Mesendoderm (in vitro differentiated cells): ENCODE results near the gene POC1A.

Experiments used
- DNase-seq: peaks from one replicate; pipeline ENCODE4 v3.0.0; 2013
- H2AK5ac ChIP-seq: 2 replicates; pipeline ENCODE4 v1.6.1; 2013; ENCODE audit warnings: low read length, inconsistent platforms
- H2BK120ac ChIP-seq: 2 replicates; pipeline ENCODE4 v1.6.1; 2013; ENCODE audit warnings: low read depth, mild to moderate bottlenecking, low read length, moderate library complexity, mixed read lengths
- H2BK15ac ChIP-seq: replicated peaks from 2 replicates; pipeline ENCODE4 v1.6.1; 2013; ENCODE audit warnings: low read depth, mild to moderate bottlenecking, moderate library complexity
- H2BK5ac ChIP-seq: 2 replicates; pipeline ENCODE4 v1.6.1; 2013; ENCODE audit warnings: low read length, inconsistent platforms
- H3K18ac ChIP-seq: 2 replicates; pipeline ENCODE4 v1.6.1; 2013; ENCODE audit warnings: mild to moderate bottlenecking, low read length, mixed read lengths
- H3K23ac ChIP-seq: one replicate; pipeline ENCODE4 v1.6.1; 2013; ENCODE audit warnings: low read length
- H3K27ac ChIP-seq: 2 replicates; pipeline ENCODE4 v1.5.1; 2013; ENCODE audit warnings: low read depth, mild to moderate bottlenecking, inconsistent platforms, low read length, moderate library complexity
- H3K27me3 ChIP-seq: 2 replicates; pipeline ENCODE4 v1.6.1; 2013; ENCODE audit warnings: low read length, control low read depth, mild to moderate bottlenecking, inconsistent platforms; ENCODE audit not compliant: insufficient read depth, poor library complexity
- H3K36me3 ChIP-seq: 2 replicates; pipeline ENCODE4 v1.6.1; 2013; ENCODE audit warnings: low read length, inconsistent platforms; ENCODE audit not compliant: control insufficient read depth, insufficient read depth
- H3K4ac ChIP-seq: one replicate; pipeline ENCODE4 v1.6.1; 2013; ENCODE audit warnings: low read depth, mild to moderate bottlenecking, low read length, moderate library complexity
- H3K4me1 ChIP-seq: 2 replicates; pipeline ENCODE4 v1.6.1; 2013; ENCODE audit warnings: low read depth, low read length, inconsistent platforms; ENCODE audit not compliant: control insufficient read depth
- H3K4me2 ChIP-seq: 2 replicates; pipeline ENCODE4 v1.6.1; 2013; ENCODE audit warnings: low read length
- H3K4me3 ChIP-seq: 2 replicates; pipeline ENCODE4 v1.5.1; 2013; ENCODE audit warnings: mild to moderate bottlenecking, low read length
- H3K56ac ChIP-seq: one replicate; pipeline ENCODE4 v1.6.1; 2013; ENCODE audit warnings: low read length
- H3K79me1 ChIP-seq: 2 replicates; pipeline ENCODE4 v1.6.1; 2013; ENCODE audit warnings: low read length, inconsistent platforms
- H3K79me2 ChIP-seq: 2 replicates; pipeline ENCODE4 v1.6.1; 2013; ENCODE audit warnings: mild to moderate bottlenecking, low read length; ENCODE audit not compliant: control insufficient read depth, insufficient read depth
- H3K9ac ChIP-seq: 2 replicates; pipeline ENCODE4 v1.6.1; 2013; ENCODE audit warnings: low read length, inconsistent platforms
- H4K5ac ChIP-seq: one replicate; pipeline ENCODE4 v1.6.1; 2013; ENCODE audit warnings: low read length
- H4K8ac ChIP-seq: one replicate; pipeline ENCODE4 v1.6.1; 2013; ENCODE audit warnings: low read depth, mild to moderate bottlenecking, control low read depth, low read length, moderate library complexity
- WGBS: extraction: QIAGEN DNeasy Blood & Tissue Kit; methylation state at CpG from one replicate; pipeline ENCODE4 v1.1.7; 2013; ENCODE audit warnings: low lambda C conversion rate, missing lambda C conversion rate; ENCODE audit not compliant: insufficient coverage; ENCODE audit errors: extremely low coverage; 5-methylcytosine and 5-hydroxymethylcytosine counted together

The POC1A gene

GRCh38 chr3:52149021-52149420, 5.2 kb downstream of the POC1A start:
- Histone ChIP-seq H3K79me1 (peaks cover 6% of the 10 kb centered on the region), H3K4ac (no peak overlapping the region), H2BK15ac (no peak overlapping the region), H3K4me3 (no peak overlapping the region), H3K27ac (no peak overlapping the region), H2AK5ac (no peak overlapping the region), H4K5ac (no peak overlapping the region), H3K27me3 (no peaks in the 10 kb centered on the region), H3K79me2 (no peaks in the 10 kb centered on the region), H3K4me2 (no peak overlapping the region), H3K18ac (no peak overlapping the region), H3K9ac (no peak overlapping the region), H4K8ac (no peak overlapping the region), H2BK5ac (no peak overlapping the region), H2BK120ac (no peak overlapping the region), H3K4me1 (peaks cover 4% of the 10 kb centered on the region), H3K36me3 (peaks cover 3% of the 10 kb centered on the region), H3K23ac (no peak overlapping the region), H3K56ac (no peak overlapping the region)
- no peak for DNase-seq
- WGBS: no CpG with 5 or more reads among the region's 8 CpGs

GRCh38 chr3:52147804-52148203, 6.4 kb downstream of the POC1A start:
- no peak overlapping the region for H3K4me3 ChIP-seq
- no peak for DNase-seq
- H3K23ac ChIP-seq: no peak overlapping the region
- H3K18ac ChIP-seq: no peak overlapping the region
- no peak overlapping the region for H3K9ac ChIP-seq
- H3K79me2 ChIP-seq: no peaks in the 10 kb centered on the region
- no peak overlapping the region for H3K4me2 ChIP-seq
- no peak overlapping the region for H2BK120ac ChIP-seq
- no peak overlapping the region for H3K27ac ChIP-seq
- no peak overlapping the region for H2BK15ac ChIP-seq
- H3K4ac ChIP-seq: no peak overlapping the region
- H3K36me3 ChIP-seq: peaks cover 3% of the 10 kb centered on the region
- H3K27me3 ChIP-seq: no peaks in the 10 kb centered on the region
- no peaks in the 10 kb centered on the region for H3K79me1 ChIP-seq
- no peak overlapping the region for H3K56ac ChIP-seq
- H4K5ac ChIP-seq: no peak overlapping the region
- H2BK5ac ChIP-seq: no peak overlapping the region
- no peak overlapping the region for H4K8ac ChIP-seq
- H3K4me1 ChIP-seq: no peaks in the 10 kb centered on the region
- no peak overlapping the region for H2AK5ac ChIP-seq
- no CpG with 5 or more reads among the region's 8 CpGs for WGBS

DNA sequence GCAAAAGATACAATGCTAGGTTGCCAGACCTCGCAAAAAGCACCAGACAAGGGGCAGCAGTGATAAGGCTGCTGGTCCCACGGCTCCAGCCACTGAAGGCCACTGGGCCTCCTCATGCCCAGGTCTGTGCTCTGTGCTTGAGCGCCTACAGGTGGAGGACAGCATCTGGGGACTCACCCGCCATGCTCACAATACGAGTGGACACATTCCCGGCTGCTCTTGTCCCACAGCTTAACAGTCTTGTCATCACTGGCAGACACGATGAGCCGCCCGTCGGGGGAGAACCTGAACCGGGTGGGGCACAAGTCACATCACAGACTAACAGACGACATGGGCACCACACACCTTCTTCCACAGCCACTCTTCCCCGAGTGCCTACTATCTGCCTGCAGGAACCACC, 7.4 kb downstream of the POC1A start:
- no peaks in the 10 kb centered on the region for H3K27me3 ChIP-seq
- no peaks in the 10 kb centered on the region for H3K79me2 ChIP-seq
- H3K27ac ChIP-seq: no peak overlapping the region
- no peak overlapping the region for H3K4ac ChIP-seq
- H2BK120ac ChIP-seq: no peak overlapping the region
- no peak overlapping the region for H3K23ac ChIP-seq
- no peak overlapping the region for H2BK5ac ChIP-seq
- no peak overlapping the region for H3K4me2 ChIP-seq
- no peak overlapping the region for H3K56ac ChIP-seq
- H3K4me1 ChIP-seq: no peaks in the 10 kb centered on the region
- no peak overlapping the region for H2AK5ac ChIP-seq
- no peak overlapping the region for H3K4me3 ChIP-seq
- H3K9ac ChIP-seq: no peak overlapping the region
- no peaks in the 10 kb centered on the region for H3K79me1 ChIP-seq
- H3K36me3 ChIP-seq: peaks cover 3% of the 10 kb centered on the region
- no CpG with 5 or more reads among the region's 13 CpGs for WGBS
- no peak overlapping the region for H3K18ac ChIP-seq
- no peak overlapping the region for H2BK15ac ChIP-seq
- no peak overlapping the region for H4K8ac ChIP-seq
- no peak for DNase-seq
- H4K5ac ChIP-seq: no peak overlapping the region

DNA sequence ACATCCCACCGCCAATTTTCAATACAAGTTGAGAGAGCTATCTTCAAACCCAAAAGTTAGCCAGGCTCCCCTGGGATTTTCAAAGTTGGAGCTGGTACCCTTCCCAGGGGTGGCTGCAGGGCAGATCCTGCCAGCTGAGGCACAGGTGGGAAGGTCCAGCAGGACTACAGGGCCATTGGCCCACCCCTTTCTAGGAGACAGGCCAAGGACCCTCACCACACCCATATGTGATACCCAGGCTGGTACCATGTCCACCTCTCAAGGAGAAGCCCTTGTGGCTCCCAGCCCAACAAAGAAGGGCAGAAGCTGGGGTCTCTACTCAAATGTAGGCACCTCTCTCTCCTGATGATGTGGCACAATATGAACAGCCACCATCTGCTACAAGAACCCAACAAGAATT, 8.0 kb downstream of the POC1A start:
- no CpG with 5 or more reads among the region's 1 CpG for WGBS
- no peak overlapping the region for H3K18ac ChIP-seq
- no peaks in the 10 kb centered on the region for H3K79me2 ChIP-seq
- H3K27me3 ChIP-seq: no peaks in the 10 kb centered on the region
- H3K4me1 ChIP-seq: no peaks in the 10 kb centered on the region
- H3K4me2 ChIP-seq: no peak overlapping the region
- H3K56ac ChIP-seq: no peak overlapping the region
- no peak for DNase-seq
- H2AK5ac ChIP-seq: no peak overlapping the region
- H4K8ac ChIP-seq: no peak overlapping the region
- no peak overlapping the region for H2BK120ac ChIP-seq
- no peak overlapping the region for H3K9ac ChIP-seq
- no peak overlapping the region for H3K4me3 ChIP-seq
- H2BK15ac ChIP-seq: no peak overlapping the region
- no peak overlapping the region for H4K5ac ChIP-seq
- no peaks in the 10 kb centered on the region for H3K79me1 ChIP-seq
- no peak overlapping the region for H3K4ac ChIP-seq
- no peak overlapping the region for H3K27ac ChIP-seq
- no peak overlapping the region for H3K23ac ChIP-seq
- peaks cover 3% of the 10 kb centered on the region for H3K36me3 ChIP-seq
- no peak overlapping the region for H2BK5ac ChIP-seq

- Histone ChIP-seq H3K79me1 (no peaks in the 10 kb centered on the region), H4K5ac (no peak overlapping the region), H2AK5ac (no peak overlapping the region), H3K27ac (no peak overlapping the region), H3K18ac (no peak overlapping the region), H3K36me3 (peaks cover 3% of the 10 kb centered on the region), H3K4me1 (no peaks in the 10 kb centered on the region), H3K4me2 (no peak overlapping the region), H3K27me3 (no peaks in the 10 kb centered on the region), H3K4ac (no peak overlapping the region), H2BK120ac (no peak overlapping the region), H3K23ac (no peak overlapping the region), H3K56ac (no peak overlapping the region), H3K9ac (no peak overlapping the region), H2BK15ac (no peak overlapping the region), H2BK5ac (no peak overlapping the region), H3K79me2 (no peaks in the 10 kb centered on the region), H3K4me3 (no peak overlapping the region), H4K8ac (no peak overlapping the region)
- WGBS: no CpG with 5 or more reads among the region's 8 CpGs
- no peak for DNase-seq
Observed at GRCh38 chr3:52145736-52146110, 8.5 kb downstream of the POC1A start.

GRCh38 chr3:52144796-52145735, 9.2 kb downstream of the POC1A start:
- no CpG with 5 or more reads among the region's 11 CpGs for WGBS

More at GRCh38 chr3:52144796-52145735, 9.2 kb downstream of the POC1A start:
- H3K79me1 ChIP-seq: no peaks in the 10 kb centered on the region
- H4K5ac ChIP-seq: no peak overlapping the region
- H3K79me2 ChIP-seq: no peaks in the 10 kb centered on the region
- H3K4me2 ChIP-seq: no peak overlapping the region
- no peak overlapping the region for H3K27ac ChIP-seq
- H4K8ac ChIP-seq: no peak overlapping the region
- no peak overlapping the region for H2AK5ac ChIP-seq
- H3K4me1 ChIP-seq: no peaks in the 10 kb centered on the region
- H3K4ac ChIP-seq: no peak overlapping the region
- H3K23ac ChIP-seq: no peak overlapping the region
- H3K27me3 ChIP-seq: no peaks in the 10 kb centered on the region
- no peak overlapping the region for H3K56ac ChIP-seq
- no peak overlapping the region for H2BK15ac ChIP-seq
- H3K9ac ChIP-seq: no peak overlapping the region
- no peak overlapping the region for H3K18ac ChIP-seq
- H2BK120ac ChIP-seq: no peak overlapping the region
- no peak for DNase-seq
- no peak overlapping the region for H2BK5ac ChIP-seq
- no peak overlapping the region for H3K4me3 ChIP-seq
- H3K36me3 ChIP-seq: peaks cover 3% of the 10 kb centered on the region
